Measurements from ENCODE around the gene BRCC3.

The BRCC3 gene

GRCh38 chrX:155070975-155071693, at the start of gene BRCC3, which contains the start of the genes CMC4 and MTCP1:
TSS of gene BRCC3 (plus strand) at chrX:155071508. CDS start at chrX:155071528, 20 bp downstream.
TSS of gene CMC4 (minus strand) at chrX:155071136. CDS start at chrX:155064023, 7,113 bp downstream.
TSS of gene MTCP1 (minus strand) at chrX:155071136. CDS start at chrX:155066010, 5,126 bp downstream.
- Histone ChIP-seq H3F3A (ENCODE audit: control insufficient read depth, insufficient read depth) (no peaks in the 10 kb centered on the region), H3K4me3 (ENCODE audit: low read length) (peak within 1 kb of the TSS; percentile 94), H3K9me2 (replicated peaks; ENCODE audit: control insufficient read depth, low read length) (no peaks in the 10 kb centered on the region), H3K27ac (ENCODE audit: low read depth, low read length) (peak within 1 kb of the TSS; percentile 71), H3K9me3 (ENCODE audit: control insufficient read depth, insufficient read depth, low read length) (no peaks in the 10 kb centered on the region), H3K4me1 (ENCODE audit: control insufficient read depth, low read length) (peaks cover 37% of the 10 kb centered on the region), H3K36me3 (ENCODE audit: control insufficient read depth, low read length) (peaks cover 47% of the 10 kb centered on the region), H3K4me2 (ENCODE audit: low read length) (peak within 1 kb of the TSS; percentile 80), H4K20me1 (ENCODE audit: control insufficient read depth, insufficient read depth, low read depth, low read length) (no peaks in the 10 kb centered on the region), H3K79me2 (ENCODE audit: control insufficient read depth, low read length) (peaks cover 81% of the 10 kb centered on the region), H3K27me3 (ENCODE audit: control insufficient read depth, low read length) (no peaks in the 10 kb centered on the region)
- no peak for TF ChIP-seq EZH2phosphoT487 (IDR thresholded peaks at IDR 0.05; ENCODE audit: borderline replicate concordance, low read length)
- no peak for TF ChIP-seq CTCF (IDR thresholded peaks at IDR 0.05; ENCODE audit: low read depth, low read length, poor library complexity, severe bottlenecking)

- H3K4me2 ChIP-seq (ENCODE audit: low read length): no peak within 1 kb of the TSS
- TF ChIP-seq CTCF (IDR thresholded peaks at IDR 0.05; ENCODE audit: low read depth, low read length, poor library complexity, severe bottlenecking): no peak
- TF ChIP-seq EZH2phosphoT487 (IDR thresholded peaks at IDR 0.05; ENCODE audit: borderline replicate concordance, low read length): no peak
Observed at GRCh38 chrX:155022585-155022984, 48.7 kb upstream of the BRCC3 start, which contains the start of gene F8. TSS of gene F8 (minus strand) at chrX:155022723. CDS start at chrX:155022552, 171 bp downstream.

GRCh38 chrX:155023907-155024833, 47.1 kb upstream of the BRCC3 start:
- H3K79me2 ChIP-seq (ENCODE audit: control insufficient read depth, low read length): peaks cover 20% of the 10 kb centered on the region
- H3K27ac ChIP-seq (ENCODE audit: low read depth, low read length): no peak overlapping the region
- no peaks in the 10 kb centered on the region for H3K9me3 ChIP-seq (ENCODE audit: control insufficient read depth, insufficient read depth, low read length)
- H4K20me1 ChIP-seq (ENCODE audit: control insufficient read depth, insufficient read depth, low read depth, low read length): no peaks in the 10 kb centered on the region
- H3K4me3 ChIP-seq (ENCODE audit: low read length): no peak overlapping the region
- no peaks in the 10 kb centered on the region for H3K27me3 ChIP-seq (ENCODE audit: control insufficient read depth, low read length)
- no peak for TF ChIP-seq CTCF (IDR thresholded peaks at IDR 0.05; ENCODE audit: low read depth, low read length, poor library complexity, severe bottlenecking)
- TF ChIP-seq EZH2phosphoT487 (IDR thresholded peaks at IDR 0.05; ENCODE audit: borderline replicate concordance, low read length): no peak
- no peaks in the 10 kb centered on the region for H3K36me3 ChIP-seq (ENCODE audit: control insufficient read depth, low read length)
- H3F3A ChIP-seq (ENCODE audit: control insufficient read depth, insufficient read depth): 0 out of 2 replicates have a peak, but pooled peaks cover 8% of the 10 kb centered on the region
- peaks cover 19% of the 10 kb centered on the region for H3K4me1 ChIP-seq (ENCODE audit: control insufficient read depth, low read length)
- H3K4me2 ChIP-seq (ENCODE audit: low read length): no peak overlapping the region
- H3K9me2 ChIP-seq (replicated peaks; ENCODE audit: control insufficient read depth, low read length): no peaks in the 10 kb centered on the region

More at GRCh38 chrX:155022585-155022984, 48.7 kb upstream of the BRCC3 start, which contains the start of gene F8:
- no peaks in the 10 kb centered on the region for H4K20me1 ChIP-seq (ENCODE audit: control insufficient read depth, insufficient read depth, low read depth, low read length)
- 0 out of 2 replicates have a peak, but pooled peaks cover 3% of the 10 kb centered on the region for H3F3A ChIP-seq (ENCODE audit: control insufficient read depth, insufficient read depth)
- H3K9me3 ChIP-seq (ENCODE audit: control insufficient read depth, insufficient read depth, low read length): no peaks in the 10 kb centered on the region
- H3K27me3 ChIP-seq (ENCODE audit: control insufficient read depth, low read length): no peaks in the 10 kb centered on the region
- H3K4me1 ChIP-seq (ENCODE audit: control insufficient read depth, low read length): 0 out of 2 replicates have a peak, but pooled peaks cover 6% of the 10 kb centered on the region
- H3K36me3 ChIP-seq (ENCODE audit: control insufficient read depth, low read length): no peaks in the 10 kb centered on the region
- H3K9me2 ChIP-seq (replicated peaks; ENCODE audit: control insufficient read depth, low read length): no peaks in the 10 kb centered on the region
- no peak within 1 kb of the TSS for H3K27ac ChIP-seq (ENCODE audit: low read depth, low read length)
- H3K4me3 ChIP-seq (ENCODE audit: low read length): no peak within 1 kb of the TSS
- peaks cover 4% of the 10 kb centered on the region for H3K79me2 ChIP-seq (ENCODE audit: control insufficient read depth, low read length)
